Keratinocyte (primary cell): ENCODE data around the gene FAM9A. TPM values are rescaled to one million over a fixed set of nuclear protein-coding genes. Genes with fewer than 3 reads are reported as not detected.
A peak's percentile ranks its signal among the peaks of the same experiment; 100 is the strongest.

ENCODE experiments used
- DNase-seq: peaks from one replicate; pipeline ENCODE4 v3.0.0-alpha.2; 2011; ENCODE audit warnings: low read depth, missing footprints, low spot score
- FAIRE-seq: peaks from 2 replicates; lab custom pipeline; 2011; peaks lifted over from hg19 to GRCh38; lab: Jason Lieb, UNC
- H2AFZ ChIP-seq: 2 replicates; pipeline ENCODE4 v1.6.0; 2012; ENCODE audit warnings: low read length, control low read depth, inconsistent platforms; ENCODE audit not compliant: control insufficient read depth
- H3K27ac ChIP-seq: 2 replicates; pipeline ENCODE4 v1.5.1; 2011; ENCODE audit warnings: low read length; ENCODE audit not compliant: control insufficient read depth, insufficient read depth
- H3K27me3 ChIP-seq: 3 replicates; pipeline ENCODE4 v1.6.0; 2011; ENCODE audit warnings: low read length; ENCODE audit not compliant: control insufficient read depth, insufficient read depth; ENCODE audit errors: extremely low read depth
- H3K36me3 ChIP-seq, 2 experiments: 2 replicates in 1 of 2; 3 replicates in 1 of 2; pipeline ENCODE4 v1.5.1; 2011; ENCODE audit warnings: low read length in 2 of 2, mild to moderate bottlenecking in 1 of 2; ENCODE audit not compliant: control insufficient read depth in 2 of 2, insufficient read depth in 2 of 2; ENCODE audit errors: extremely low read depth in 1 of 2
- H3K4me1 ChIP-seq: 3 replicates; pipeline ENCODE4 v1.5.1; 2011; ENCODE audit warnings: low read length; ENCODE audit not compliant: control insufficient read depth, insufficient read depth; ENCODE audit errors: extremely low read depth
- H3K4me2 ChIP-seq: 3 replicates; pipeline ENCODE4 v1.6.0; 2011; ENCODE audit warnings: low read depth, low read length; ENCODE audit not compliant: control insufficient read depth, insufficient read depth; ENCODE audit errors: extremely low read depth
- H3K4me3 ChIP-seq, 3 experiments: fragments of 200-600 bp in 1 of 3; sonication (generic) in 1 of 3; 2 replicates in 2 of 3; 3 replicates in 1 of 3; pipeline ENCODE4 v1.5.1; 2011 to 2016; ENCODE audit warnings: low read length in 3 of 3, mild to moderate bottlenecking in 3 of 3, control low read depth in 2 of 3, inconsistent platforms in 1 of 3, low read depth in 1 of 3, mixed read lengths in 1 of 3, mixed run types in 1 of 3, moderate library complexity in 1 of 3; ENCODE audit not compliant: control insufficient read depth in 2 of 3, insufficient read depth in 2 of 3; ENCODE audit errors: extremely low read depth in 1 of 3
- H3K79me2 ChIP-seq: 2 replicates; pipeline ENCODE4 v1.6.0; 2012; ENCODE audit warnings: low read length; ENCODE audit not compliant: control insufficient read depth, insufficient read depth
- H3K9ac ChIP-seq: 3 replicates; pipeline ENCODE4 v1.6.0; 2011; ENCODE audit warnings: low read length; ENCODE audit not compliant: control insufficient read depth, insufficient read depth; ENCODE audit errors: extremely low read depth
- H3K9me1 ChIP-seq: 3 replicates; pipeline ENCODE4 v1.6.0; 2011; ENCODE audit warnings: low read length; ENCODE audit not compliant: control insufficient read depth, insufficient read depth; ENCODE audit errors: extremely low read depth
- H3K9me3 ChIP-seq: 2 replicates; pipeline ENCODE4 v1.5.1; 2012; ENCODE audit warnings: low read depth, low read length; ENCODE audit not compliant: control insufficient read depth
- H4K20me1 ChIP-seq: 3 replicates; pipeline ENCODE4 v1.6.0; 2011; ENCODE audit warnings: low read length; ENCODE audit not compliant: control insufficient read depth, insufficient read depth; ENCODE audit errors: extremely low read depth
- EZH2 ChIP-seq: IDR thresholded peaks from one replicate; pipeline ENCODE4 v1.6.1; 2012; ENCODE audit warnings: inconsistent platforms, mild to moderate bottlenecking, low read length, moderate library complexity
- dilution Hi-C: fragments of 300-500 bp; cut with MboI; formaldehyde crosslinking; loops from one replicate; pipeline ENCODE4 v1.7.0; 2020; ENCODE audit warnings: low sequenced_read_pairs; ENCODE audit not compliant: extremely low pct_ligation_motif_present
- polyA plus RNA-seq, 5 experiments: library from polyadenylated mRNA; depleted of rRNA in 3 of 5; stranded (reverse) in 3 of 5; stranded (forward) in 1 of 5; unstranded in 1 of 5; fragments of >200 nt; gene quantifications; 1 replicate in 1 of 5; 2 replicates in 3 of 5; 3 replicates in 1 of 5; pipeline versions ENCODE4 v1.2.1 to v1.2.3, GENCODE V29; 2011 to 2012; ENCODE audit warnings: missing spikeins in 2 of 5, low read depth in 1 of 5, low replicate concordance in 1 of 5
- TF ChIP-seq, protein P1 (sequence below), 3 experiments: IDR thresholded peaks in 1 of 3; conservative IDR thresholded peaks in 1 of 3; optimal IDR thresholded peaks in 1 of 3; 2 replicates in 2 of 3; 3 replicates in 1 of 3; pipeline versions ENCODE3 to v1.5.1; 2011; ENCODE audit warnings: low read length in 3 of 3, mild to moderate bottlenecking in 3 of 3, moderate library complexity in 2 of 3, control low read depth in 1 of 3, inconsistent platforms in 1 of 3; ENCODE audit not compliant: insufficient read depth in 2 of 3; ENCODE audit errors: extremely low read depth in 1 of 3

FAM9A gene
- polyA plus RNA-seq, 1 donor (not counting 4 experiments of a cell fraction or from before 2014, with no cell fraction given), result not detected

DNA sequence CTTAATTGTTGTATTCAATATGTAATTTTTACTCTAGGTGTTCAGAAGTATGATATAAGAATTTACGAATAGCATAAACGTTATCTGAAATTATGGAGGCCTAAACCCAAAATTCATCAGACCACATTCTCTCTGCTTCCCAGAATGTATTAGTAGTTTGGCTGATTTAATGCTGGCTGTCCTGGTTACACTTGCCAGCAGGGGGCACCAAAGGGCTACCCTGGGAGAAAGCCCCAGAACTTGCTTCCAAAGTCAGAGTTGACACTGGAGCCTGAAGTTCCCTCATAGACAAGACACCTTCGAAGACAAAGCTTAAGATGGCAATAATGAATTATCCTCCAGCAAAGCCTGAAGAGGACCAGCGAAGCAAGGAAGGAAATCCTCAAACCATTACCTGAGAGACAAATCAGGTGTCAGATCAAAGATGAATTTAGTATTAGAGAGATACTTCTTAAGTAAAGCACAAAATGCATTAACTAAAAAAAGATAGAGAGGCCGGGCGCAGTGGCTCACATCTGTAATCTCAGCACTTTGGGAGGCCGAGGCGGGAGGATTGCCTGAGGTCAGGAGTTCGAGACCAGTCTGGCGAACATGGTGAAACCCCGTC lies 58.0 kb downstream of the FAM9A start:
- no peaks in the 10 kb centered on the region for H3K36me3 ChIP-seq
- FAIRE-seq (no peak), DNase-seq (no peak)
- no peak overlapping the region for H2AFZ ChIP-seq
- H3K4me1 ChIP-seq, result no peaks in the 10 kb centered on the region
- H3K27ac ChIP-seq, result no peak overlapping the region
- H3K4me2 ChIP-seq, result no peak overlapping the region
- dilution Hi-C loops, result no loop called here
- no peak overlapping the region for H3K9ac ChIP-seq
- H4K20me1 ChIP-seq, result no peaks in the 10 kb centered on the region
- no peaks in the 10 kb centered on the region for H3K9me1 ChIP-seq
- H3K4me3 ChIP-seq, result no peak overlapping the region
- H3K9me3 ChIP-seq, result no peaks in the 10 kb centered on the region
- TF ChIP-seq, protein P1, sequence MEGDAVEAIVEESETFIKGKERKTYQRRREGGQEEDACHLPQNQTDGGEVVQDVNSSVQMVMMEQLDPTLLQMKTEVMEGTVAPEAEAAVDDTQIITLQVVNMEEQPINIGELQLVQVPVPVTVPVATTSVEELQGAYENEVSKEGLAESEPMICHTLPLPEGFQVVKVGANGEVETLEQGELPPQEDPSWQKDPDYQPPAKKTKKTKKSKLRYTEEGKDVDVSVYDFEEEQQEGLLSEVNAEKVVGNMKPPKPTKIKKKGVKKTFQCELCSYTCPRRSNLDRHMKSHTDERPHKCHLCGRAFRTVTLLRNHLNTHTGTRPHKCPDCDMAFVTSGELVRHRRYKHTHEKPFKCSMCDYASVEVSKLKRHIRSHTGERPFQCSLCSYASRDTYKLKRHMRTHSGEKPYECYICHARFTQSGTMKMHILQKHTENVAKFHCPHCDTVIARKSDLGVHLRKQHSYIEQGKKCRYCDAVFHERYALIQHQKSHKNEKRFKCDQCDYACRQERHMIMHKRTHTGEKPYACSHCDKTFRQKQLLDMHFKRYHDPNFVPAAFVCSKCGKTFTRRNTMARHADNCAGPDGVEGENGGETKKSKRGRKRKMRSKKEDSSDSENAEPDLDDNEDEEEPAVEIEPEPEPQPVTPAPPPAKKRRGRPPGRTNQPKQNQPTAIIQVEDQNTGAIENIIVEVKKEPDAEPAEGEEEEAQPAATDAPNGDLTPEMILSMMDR (optimal IDR thresholded peaks at IDR 0.05 in 1 of 3, IDR thresholded peaks at IDR 0.05 in 1 of 3, conservative IDR thresholded peaks at IDR 0.05 in 1 of 3; ENCODE audit: extremely low read depth in 1 of 3, insufficient read depth in 2 of 3, low read length in 3 of 3), result peak; percentile 64 to 74 (median 71)
- no peak for TF ChIP-seq EZH2
- no peaks in the 10 kb centered on the region for H3K79me2 ChIP-seq
- H3K27me3 ChIP-seq, result no peaks in the 10 kb centered on the region

DNA sequence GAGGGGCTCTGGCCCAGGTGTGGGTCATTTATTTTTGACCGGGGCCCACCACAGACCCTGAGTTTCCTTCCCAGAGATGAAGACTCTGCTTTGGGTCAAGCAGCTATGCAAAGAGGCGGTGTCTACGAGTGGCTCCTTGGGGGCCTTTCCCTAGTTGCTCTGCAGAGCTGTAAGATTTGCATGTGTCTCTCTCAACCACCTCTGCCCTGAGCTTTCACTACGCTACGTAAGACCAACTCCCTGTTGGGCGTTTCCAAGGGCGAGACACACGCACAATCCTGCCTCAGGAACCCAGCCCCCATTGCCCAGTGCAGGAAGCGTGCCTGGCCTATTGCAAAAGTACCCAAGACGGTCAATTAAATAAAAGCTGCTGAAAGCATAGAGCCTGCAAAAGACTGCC lies 59.2 kb downstream of the FAM9A start:
- no peak for FAIRE-seq
- TF ChIP-seq EZH2, result no peak
- TF ChIP-seq, protein P1 (optimal IDR thresholded peaks at IDR 0.05 in 1 of 3, IDR thresholded peaks at IDR 0.05 in 1 of 3, conservative IDR thresholded peaks at IDR 0.05 in 1 of 3; ENCODE audit: extremely low read depth in 1 of 3, insufficient read depth in 2 of 3, low read length in 3 of 3), result no peak
- H3K4me3 ChIP-seq, result no peak overlapping the region
- dilution Hi-C loops, result no loop called here
- H3K4me2 ChIP-seq, result no peak overlapping the region
- H3K9ac ChIP-seq, result no peak overlapping the region
- no peaks in the 10 kb centered on the region for H3K79me2 ChIP-seq
- no peak overlapping the region for H2AFZ ChIP-seq
- H3K4me1 ChIP-seq, result no peaks in the 10 kb centered on the region
- H3K36me3 ChIP-seq, result no peaks in the 10 kb centered on the region
- H3K9me1 ChIP-seq, result no peaks in the 10 kb centered on the region
- H4K20me1 ChIP-seq, result no peaks in the 10 kb centered on the region
- no peak for DNase-seq
- H3K27me3 ChIP-seq, result no peaks in the 10 kb centered on the region
- H3K9me3 ChIP-seq, result no peaks in the 10 kb centered on the region
- H3K27ac ChIP-seq, result no peak overlapping the region

Other genes starting within 250 kb of the FAM9A start
- gene ANOS1, start 69.2 kb downstream of the FAM9A start, polyA plus RNA-seq, result 2.9 to 4.9 TPM (median 4.0 TPM) in 3 replicates
- not detected in 3 replicates for gene FAM9B, start 232.7 kb upstream of the FAM9A start, polyA plus RNA-seq